SJSA1 (cell line): ENCODE data around the gene FTO. TPM values are rescaled to one million over a fixed set of nuclear protein-coding genes. Genes with fewer than 3 reads are reported as not detected.

Experiments
- DNase-seq, 2 experiments: peaks; one replicate each; pipeline ENCODE4 v3.0.0-alpha.2; 2015 to 2020; ENCODE audit warnings: low spot score in 2 of 2, low read depth in 1 of 2
- H3K27ac ChIP-seq: fragments of 250-450 bp; sonication (Bioruptor Pico); 2 replicates; pipeline ENCODE4 v1.5.1; 2020; ENCODE audit warnings: mild to moderate bottlenecking, moderate library complexity
- H3K27me3 ChIP-seq: fragments of 250-450 bp; sonication (Bioruptor Pico); replicated peaks from 2 replicates; pipeline ENCODE4 v1.5.1; 2020; ENCODE audit warnings: mild to moderate bottlenecking, moderate library complexity
- H3K36me3 ChIP-seq: fragments of 250-450 bp; sonication (Bioruptor Pico); 2 replicates; pipeline ENCODE4 v1.5.1; 2020; ENCODE audit warnings: mild to moderate bottlenecking
- H3K4me1 ChIP-seq: fragments of 250-450 bp; sonication (Bioruptor Pico); replicated peaks from 2 replicates; pipeline ENCODE4 v1.6.1; 2021; ENCODE audit warnings: mild to moderate bottlenecking
- H3K4me3 ChIP-seq: fragments of 250-450 bp; sonication (Bioruptor Pico); 2 replicates; pipeline ENCODE4 v1.5.1; 2020; ENCODE audit warnings: mild to moderate bottlenecking
- H3K9me3 ChIP-seq: fragments of 250-450 bp; sonication (Bioruptor Pico); replicated peaks from 2 replicates; pipeline ENCODE4 v1.5.1; 2020; ENCODE audit warnings: mild to moderate bottlenecking
- total RNA-seq: library from RNA; depleted of rRNA; stranded (reverse); fragments of >200 nt; shearing (Covaris generic); gene quantifications from 2 replicates; pipeline ENCODE4 v1.2.3, GENCODE V29; 2014

Gene FTO
- total RNA-seq, 1 experiment from 2014 or later: 106 TPM

DNA sequence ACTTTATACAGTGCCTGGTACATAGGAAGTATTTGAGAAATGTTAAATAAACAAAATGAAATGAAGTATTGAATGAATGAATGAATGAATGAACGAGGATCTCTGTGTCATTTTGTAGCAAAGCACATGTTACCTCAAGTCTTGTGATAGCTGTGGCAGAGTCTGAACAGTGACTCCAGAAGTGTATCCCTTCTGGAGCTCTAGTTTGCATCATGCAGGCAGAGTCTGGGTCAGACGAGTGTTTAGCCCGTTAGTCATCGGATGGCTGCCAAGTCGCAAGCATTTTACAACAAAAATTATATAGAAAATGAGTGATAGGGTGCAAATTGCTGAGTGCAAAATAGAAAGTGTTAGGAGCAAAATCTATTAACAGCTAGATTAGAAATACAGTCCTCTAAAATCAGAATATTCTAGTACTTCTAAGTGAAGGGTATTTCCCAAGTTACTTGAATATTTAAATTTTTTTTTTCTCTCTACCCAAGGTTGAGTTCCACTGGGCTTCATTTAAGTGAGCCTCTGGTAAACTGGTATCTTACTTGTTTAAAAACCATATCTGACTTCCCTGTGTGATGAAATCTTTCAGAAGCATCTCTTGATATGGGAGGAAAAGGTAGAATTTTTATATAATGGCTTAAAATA, 113.3 kb downstream of the FTO start:
- no peak overlapping the region for H3K4me3 ChIP-seq
- peak; percentile 70 to 74 for DNase-seq
- H3K4me1 ChIP-seq: peaks cover 42% of the 10 kb centered on the region
- peaks cover 4% of the 10 kb centered on the region for H3K36me3 ChIP-seq
- H3K27ac ChIP-seq: peak overlapping the region; percentile 68
- H3K9me3 ChIP-seq: no peaks in the 10 kb centered on the region
- no peaks in the 10 kb centered on the region for H3K27me3 ChIP-seq

DNA sequence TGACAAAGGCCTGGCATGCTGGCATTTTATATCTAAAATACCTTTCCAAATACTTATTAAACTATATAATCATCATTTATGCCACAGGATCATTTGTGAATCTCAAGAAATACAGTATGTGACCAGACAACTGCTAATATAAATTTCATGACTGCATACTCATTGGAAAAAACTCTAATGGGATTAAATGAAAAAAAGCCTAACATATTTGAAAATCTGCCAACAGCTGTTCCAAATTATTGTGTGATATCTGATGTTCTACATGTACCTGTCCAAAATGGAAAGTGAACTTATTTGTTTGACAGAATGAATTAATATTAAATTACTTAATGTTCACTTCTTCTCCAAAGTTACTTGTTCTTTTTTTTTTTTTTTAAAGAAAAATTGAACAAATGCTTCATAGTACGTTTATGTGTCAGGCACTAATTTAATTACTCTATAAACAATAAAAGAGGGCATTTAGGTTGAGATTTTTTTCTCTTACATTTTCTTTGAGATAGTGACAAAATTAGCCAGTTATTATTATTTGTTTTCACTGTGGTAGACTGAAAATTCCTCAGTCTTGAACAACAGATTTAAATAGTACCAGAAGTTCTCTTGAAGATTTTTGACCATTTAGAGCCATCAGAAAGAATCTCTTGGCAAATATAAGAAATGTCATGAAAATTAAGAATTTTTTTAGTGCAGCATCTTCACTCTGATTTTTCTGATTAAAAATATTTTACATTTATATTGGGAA, 114.0 kb downstream of the FTO start:
- peak in 1 of 2 experiments; percentile 38 for DNase-seq
- H3K4me3 ChIP-seq: no peak overlapping the region
- peak overlapping the region; percentile 68 for H3K27ac ChIP-seq
- no peaks in the 10 kb centered on the region for H3K27me3 ChIP-seq
- H3K4me1 ChIP-seq: peaks cover 50% of the 10 kb centered on the region
- H3K9me3 ChIP-seq: no peaks in the 10 kb centered on the region
- H3K36me3 ChIP-seq: no peaks in the 10 kb centered on the region

DNA sequence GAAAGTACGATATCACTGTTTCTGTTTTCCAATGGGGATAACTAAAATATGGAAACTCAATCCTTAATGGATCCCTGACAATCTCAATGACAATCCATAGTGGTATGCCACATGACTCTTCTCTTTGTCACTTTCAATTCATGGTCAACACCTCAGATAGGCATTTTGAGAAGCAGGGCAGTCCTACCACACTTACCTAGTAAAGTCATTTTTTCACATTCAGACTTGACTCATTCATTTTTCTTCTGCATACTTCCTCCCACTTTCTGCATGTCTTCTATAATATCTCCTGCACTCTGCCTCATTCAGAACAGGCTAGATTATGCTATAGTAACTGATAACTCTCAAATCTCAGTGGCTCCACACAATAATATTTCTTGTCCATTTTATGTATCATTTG, 117.5 kb downstream of the FTO start:
- no peaks in the 10 kb centered on the region for H3K9me3 ChIP-seq
- no peak overlapping the region for H3K4me3 ChIP-seq
- peaks cover 3% of the 10 kb centered on the region; the same call in 1 of the 2 replicates for H3K36me3 ChIP-seq
- no peaks in the 10 kb centered on the region for H3K27me3 ChIP-seq
- DNase-seq: no peak
- H3K4me1 ChIP-seq: peaks cover 46% of the 10 kb centered on the region
- H3K27ac ChIP-seq: peak overlapping the region; percentile 71

DNA sequence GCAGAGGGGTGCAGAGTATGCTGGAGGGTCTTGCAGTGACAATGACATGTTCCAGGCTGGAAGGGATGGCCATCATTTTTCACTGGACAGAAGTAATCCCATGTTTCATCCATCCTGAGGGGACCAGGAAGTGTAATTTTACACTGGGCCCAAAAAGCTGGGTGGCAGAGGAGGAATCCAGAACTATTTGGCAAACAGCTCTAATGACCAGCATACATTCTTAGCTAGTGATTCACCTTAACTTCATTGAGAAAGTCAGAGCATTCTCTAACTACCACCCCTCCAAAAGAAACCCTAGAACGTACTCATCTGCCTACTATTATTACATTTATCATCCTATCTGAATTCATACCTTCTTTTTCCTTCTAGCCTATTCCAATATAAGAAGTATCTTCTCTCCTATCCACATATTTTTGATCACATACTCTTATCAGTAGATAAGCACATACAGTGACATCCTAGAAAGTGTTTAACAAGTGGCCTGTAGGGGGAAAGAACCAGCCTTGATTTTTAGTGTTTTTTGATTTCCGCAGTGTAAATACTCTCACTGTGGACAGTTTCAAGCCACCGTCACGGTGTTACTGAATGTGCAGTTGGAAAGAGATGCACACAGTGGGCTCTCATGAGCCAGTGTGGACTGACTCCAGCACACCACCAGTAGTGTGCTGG, 118.1 kb downstream of the FTO start:
- no peaks in the 10 kb centered on the region for H3K9me3 ChIP-seq
- no peak overlapping the region for H3K4me3 ChIP-seq
- peaks cover 46% of the 10 kb centered on the region for H3K4me1 ChIP-seq
- H3K36me3 ChIP-seq: peaks cover 8% of the 10 kb centered on the region; the same call in 1 of the 2 replicates
- H3K27me3 ChIP-seq: no peaks in the 10 kb centered on the region
- peak overlapping the region; percentile 71 for H3K27ac ChIP-seq
- DNase-seq: peak; percentile 61 to 79

DNA sequence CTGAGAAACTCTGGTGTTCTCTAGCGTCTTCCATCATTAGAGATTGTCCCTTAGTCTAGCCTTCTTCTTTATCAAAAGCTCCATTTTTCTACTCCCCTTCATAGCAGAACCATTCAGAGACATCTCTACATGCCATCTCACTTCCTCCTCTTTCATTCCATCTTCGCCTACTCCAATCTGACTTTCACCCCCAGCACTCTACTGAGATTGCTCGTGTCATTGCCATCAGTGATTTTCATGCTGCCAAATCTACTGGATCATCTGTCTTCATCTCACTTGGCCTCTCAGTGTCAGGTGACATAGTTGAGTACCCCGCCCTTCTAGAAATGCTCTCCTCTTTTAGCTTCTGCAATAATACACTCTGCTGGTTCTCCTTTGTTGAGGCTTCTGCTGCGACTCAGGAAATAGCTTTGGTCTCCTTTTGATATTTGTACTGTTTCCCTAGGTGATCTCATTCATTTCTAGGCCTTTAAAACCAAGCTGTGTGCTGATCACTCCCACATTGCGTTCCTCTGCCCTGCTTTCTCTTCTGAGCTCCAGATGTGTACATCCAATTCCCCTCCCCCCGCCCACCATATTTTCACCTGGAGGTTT, 119.1 kb downstream of the FTO start:
- peak in 1 of 2 experiments; percentile 36 for DNase-seq
- peak overlapping the region; percentile 71 for H3K27ac ChIP-seq
- H3K27me3 ChIP-seq: no peaks in the 10 kb centered on the region
- H3K9me3 ChIP-seq: no peaks in the 10 kb centered on the region
- no peak overlapping the region for H3K4me3 ChIP-seq
- peaks cover 8% of the 10 kb centered on the region for H3K36me3 ChIP-seq
- peaks cover 46% of the 10 kb centered on the region for H3K4me1 ChIP-seq

DNA sequence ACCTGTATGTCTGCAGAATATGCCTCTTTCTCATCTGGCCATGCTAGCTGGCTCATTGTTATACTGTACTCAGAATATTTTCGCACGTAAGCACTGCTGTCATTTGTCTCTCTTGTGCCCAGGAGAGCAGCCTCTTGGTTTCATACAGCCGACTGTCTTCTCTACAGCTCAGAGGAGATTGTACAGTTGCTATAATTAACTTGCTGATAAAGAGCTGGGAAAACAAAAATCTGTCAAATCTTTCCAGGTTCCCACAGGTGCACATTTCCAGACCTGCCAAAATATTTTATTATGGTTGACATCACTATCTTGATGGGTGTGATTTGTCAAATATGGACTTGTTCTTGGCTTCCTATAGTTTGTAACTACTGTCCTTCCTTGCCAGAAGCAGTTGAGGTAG, 122.7 kb downstream of the FTO start:
- DNase-seq: no peak
- Histone ChIP-seq H3K36me3 (peaks cover 8% of the 10 kb centered on the region), H3K9me3 (no peaks in the 10 kb centered on the region), H3K27me3 (no peaks in the 10 kb centered on the region), H3K27ac (peak overlapping the region; percentile 20; the same call in 1 of the 2 replicates), H3K4me3 (no peak overlapping the region), H3K4me1 (peaks cover 33% of the 10 kb centered on the region)

DNA sequence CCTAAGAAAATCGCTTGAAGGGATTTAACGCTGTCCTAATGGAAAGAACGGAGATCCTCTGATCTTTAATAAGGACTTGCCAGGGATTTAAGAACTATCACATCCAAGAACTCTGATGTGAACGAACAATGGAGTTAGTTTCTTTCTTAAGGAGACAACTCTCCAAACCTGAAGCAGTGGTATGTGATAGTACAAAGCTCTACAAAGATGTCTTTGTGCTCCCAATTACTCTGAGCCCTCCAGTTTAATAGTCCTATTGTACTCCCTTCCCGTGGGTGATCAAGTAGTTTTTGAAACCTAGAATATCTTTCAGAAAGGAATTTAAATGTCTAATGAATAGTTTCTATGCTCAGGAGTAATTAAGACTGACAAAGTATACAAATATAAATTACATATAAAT, 123.8 kb downstream of the FTO start:
- Histone ChIP-seq H3K4me1 (peaks cover 22% of the 10 kb centered on the region), H3K27me3 (no peaks in the 10 kb centered on the region), H3K9me3 (no peaks in the 10 kb centered on the region), H3K4me3 (no peak overlapping the region), H3K27ac (no peak overlapping the region), H3K36me3 (peaks cover 8% of the 10 kb centered on the region)
- no peak for DNase-seq

DNA sequence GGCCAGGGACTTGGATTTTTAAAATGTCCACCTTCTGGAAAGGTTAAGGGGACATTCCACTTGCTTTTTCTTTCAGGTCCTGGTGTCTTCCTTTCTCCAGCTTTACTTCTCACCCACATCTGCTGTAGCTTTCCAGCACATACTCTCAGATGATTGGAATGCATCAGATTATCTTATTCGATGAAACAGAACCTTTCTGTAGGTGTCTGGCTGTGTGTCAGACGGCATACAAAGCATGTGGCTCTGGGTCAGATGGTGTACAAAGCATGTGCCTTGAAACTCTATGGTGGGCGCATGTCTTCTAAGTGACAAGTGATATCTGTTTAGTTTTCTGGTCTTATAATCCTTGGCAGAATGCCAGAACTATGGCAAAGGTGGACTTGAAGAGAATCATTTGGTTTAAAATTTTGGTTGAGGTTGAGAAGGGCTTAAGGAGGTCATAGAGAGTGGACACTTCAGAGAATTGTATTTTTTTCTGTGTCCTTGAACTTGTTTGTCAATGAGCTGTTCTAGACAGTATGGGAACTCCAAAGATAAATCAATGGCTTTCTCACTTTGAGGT, 125.3 kb downstream of the FTO start:
- Histone ChIP-seq H3K9me3 (no peaks in the 10 kb centered on the region), H3K4me3 (no peak overlapping the region), H3K4me1 (peaks cover 16% of the 10 kb centered on the region), H3K27ac (no peak overlapping the region), H3K36me3 (peaks cover 8% of the 10 kb centered on the region), H3K27me3 (no peaks in the 10 kb centered on the region)
- no peak for DNase-seq

DNA sequence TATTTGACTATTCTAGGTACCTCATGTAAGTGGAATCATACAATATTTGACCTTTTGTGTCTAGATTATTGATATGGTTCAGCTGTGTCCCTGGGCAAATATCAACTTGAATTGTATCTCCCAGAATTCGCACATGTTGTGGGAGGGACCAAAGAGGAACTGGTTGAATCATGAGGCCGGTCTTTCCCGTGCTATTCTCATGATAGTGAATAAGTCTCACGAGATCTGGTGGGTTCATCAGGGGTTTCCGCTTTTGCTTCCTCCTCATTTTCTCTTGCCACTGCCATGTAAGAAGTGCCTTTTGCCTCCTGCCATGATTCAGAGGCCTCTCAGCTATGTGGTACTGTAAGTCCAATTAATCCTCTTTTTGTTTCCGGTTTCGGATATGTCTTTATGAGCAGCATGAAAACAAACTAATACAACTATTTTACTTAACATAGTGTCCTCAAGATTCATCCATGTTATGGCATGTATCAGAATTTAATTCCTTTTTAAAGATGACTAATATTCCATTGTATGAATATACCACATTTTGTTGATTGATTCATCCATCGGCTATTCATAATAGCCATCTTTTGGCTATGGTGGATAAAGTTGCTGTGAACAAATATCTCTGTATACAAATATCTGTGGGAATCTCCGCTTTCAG, 129.1 kb downstream of the FTO start:
- no peak overlapping the region for H3K4me3 ChIP-seq
- peaks cover 15% of the 10 kb centered on the region for H3K4me1 ChIP-seq
- H3K27me3 ChIP-seq: no peaks in the 10 kb centered on the region
- H3K27ac ChIP-seq: no peak overlapping the region
- DNase-seq: no peak
- no peaks in the 10 kb centered on the region; the same call in 1 of the 2 replicates for H3K36me3 ChIP-seq
- no peaks in the 10 kb centered on the region for H3K9me3 ChIP-seq

- Histone ChIP-seq H3K4me1 (peaks cover 15% of the 10 kb centered on the region), H3K4me3 (no peak overlapping the region), H3K27me3 (no peaks in the 10 kb centered on the region), H3K36me3 (no peaks in the 10 kb centered on the region; the same call in 1 of the 2 replicates), H3K9me3 (no peaks in the 10 kb centered on the region), H3K27ac (no peak overlapping the region)
- no peak for DNase-seq
Measured at GRCh38 chr16:53836142-53836541, 132.2 kb downstream of the FTO start.

DNA sequence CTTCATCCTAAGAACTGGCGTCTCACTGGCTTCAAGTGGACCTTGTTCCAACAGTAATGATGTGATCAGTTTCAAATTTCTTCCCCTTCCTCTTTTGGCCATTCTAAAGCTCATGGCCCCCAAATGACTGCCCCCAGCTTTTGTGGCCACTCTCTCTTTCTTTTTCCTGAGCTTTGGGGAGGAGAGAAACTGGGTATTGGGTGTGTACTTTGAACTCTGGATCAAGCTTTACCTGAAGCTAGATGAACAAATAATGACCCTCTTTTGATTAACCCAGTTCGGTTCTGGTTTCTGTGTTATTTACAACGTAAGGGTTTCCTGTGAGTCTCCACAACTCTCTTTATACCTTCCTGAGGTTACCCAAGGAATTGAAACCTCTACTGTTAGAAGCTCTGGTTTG, 132.7 kb downstream of the FTO start:
- H3K27me3 ChIP-seq: no peaks in the 10 kb centered on the region
- H3K4me1 ChIP-seq: peaks cover 15% of the 10 kb centered on the region
- no peak overlapping the region for H3K27ac ChIP-seq
- H3K4me3 ChIP-seq: no peak overlapping the region
- H3K36me3 ChIP-seq: peaks cover under 1% of the 10 kb centered on the region; the same call in 1 of the 2 replicates
- DNase-seq: no peak
- no peaks in the 10 kb centered on the region for H3K9me3 ChIP-seq

DNA sequence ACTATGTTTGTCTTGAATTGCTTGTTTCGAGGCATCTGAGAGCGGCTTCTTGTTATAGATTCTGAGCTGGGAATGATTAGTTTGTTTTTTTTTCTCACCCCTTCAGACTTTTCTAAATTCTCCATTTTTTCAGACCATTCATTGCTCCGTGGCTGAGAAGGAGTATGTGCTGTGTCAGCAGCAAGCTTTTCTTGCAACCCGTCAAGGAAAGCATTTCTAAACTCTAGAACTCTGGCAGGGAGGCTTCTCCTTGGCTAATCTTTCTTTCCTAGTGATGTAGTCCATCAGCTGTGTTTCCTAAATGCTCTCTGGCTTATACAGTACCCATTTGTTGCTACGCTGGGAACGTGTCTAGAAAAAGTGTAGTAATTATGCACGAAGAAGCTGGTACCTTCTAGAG, 133.5 kb downstream of the FTO start:
- no peak overlapping the region for H3K27ac ChIP-seq
- peaks cover 3% of the 10 kb centered on the region; the same call in 1 of the 2 replicates for H3K36me3 ChIP-seq
- DNase-seq: no peak
- no peaks in the 10 kb centered on the region for H3K9me3 ChIP-seq
- H3K4me1 ChIP-seq: peaks cover 15% of the 10 kb centered on the region
- H3K4me3 ChIP-seq: no peak overlapping the region
- H3K27me3 ChIP-seq: no peaks in the 10 kb centered on the region

DNA sequence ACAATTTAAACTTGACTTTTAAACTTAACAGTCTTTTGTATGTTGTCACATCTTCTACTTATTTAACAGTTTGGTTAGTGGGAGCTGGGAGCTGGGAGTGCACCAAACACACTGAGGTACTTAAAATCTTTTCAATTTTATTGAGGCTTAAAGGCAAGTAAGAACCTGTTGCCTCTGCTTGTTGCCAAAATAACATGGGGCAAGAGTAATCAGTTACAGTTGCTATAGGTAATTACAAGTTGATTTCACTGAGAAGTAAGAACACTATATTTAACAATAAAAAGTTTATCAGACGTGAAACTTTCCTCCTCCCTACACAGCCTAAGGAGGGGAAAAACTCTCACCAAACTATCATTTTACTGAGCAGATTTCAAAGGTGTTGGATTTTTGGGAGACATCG, 135.2 kb downstream of the FTO start:
- peaks cover 15% of the 10 kb centered on the region for H3K4me1 ChIP-seq
- DNase-seq: no peak

More for the DNA sequence above, 135.2 kb downstream of the FTO start:
- Histone ChIP-seq H3K4me3 (no peak overlapping the region), H3K27me3 (no peaks in the 10 kb centered on the region), H3K9me3 (no peaks in the 10 kb centered on the region), H3K27ac (no peak overlapping the region), H3K36me3 (peaks cover 3% of the 10 kb centered on the region; the same call in 1 of the 2 replicates)
